ENCODE data around the gene KRT73.

KRT73 gene

GRCh38 chr12:52617403-52617785 lies 965 bp downstream of the KRT73 start:
- DNase-seq = no peak

GRCh38 chr12:52616680-52617402 lies 1.5 kb downstream of the KRT73 start:
- no peak for DNase-seq

- DNase-seq = no peak
Observed at GRCh38 chr12:52615912-52616311, 2.4 kb downstream of the KRT73 start.

GRCh38 chr12:52615208-52615868 lies 3.0 kb downstream of the KRT73 start:
- DNase-seq = no peak

GRCh38 chr12:52614381-52615207 lies 3.8 kb downstream of the KRT73 start:
- DNase-seq = no peak

- no peak for DNase-seq
Observed at GRCh38 chr12:52613384-52614030, 4.9 kb downstream of the KRT73 start.

GRCh38 chr12:52612431-52613383 lies 5.7 kb downstream of the KRT73 start:
- DNase-seq = no peak

- no peak for DNase-seq
Observed at GRCh38 chr12:52611080-52611468, 7.3 kb downstream of the KRT73 start.

GRCh38 chr12:52608826-52609630 lies 9.3 kb downstream of the KRT73 start:
- no peak for DNase-seq

- DNase-seq = no peak
Observed at GRCh38 chr12:52608161-52608560, 10.2 kb downstream of the KRT73 start.

- DNase-seq = no peak
Observed at GRCh38 chr12:52607314-52607713, 11.0 kb downstream of the KRT73 start.

- no peak for DNase-seq
Observed at GRCh38 chr12:52606581-52607218, 11.7 kb downstream of the KRT73 start.

- DNase-seq = no peak
Observed at GRCh38 chr12:52606096-52606495, 12.3 kb downstream of the KRT73 start.

- no peak for DNase-seq
Observed at GRCh38 chr12:52605542-52605941, 12.8 kb downstream of the KRT73 start.

GRCh38 chr12:52604859-52605258 lies 13.5 kb downstream of the KRT73 start:
- DNase-seq = no peak

- no peak for DNase-seq
Observed at GRCh38 chr12:52603314-52603713, 15.0 kb downstream of the KRT73 start.

GRCh38 chr12:52602552-52602951 lies 15.8 kb downstream of the KRT73 start:
- DNase-seq = no peak

- DNase-seq = no peak
Observed at GRCh38 chr12:52601671-52602070, 16.7 kb downstream of the KRT73 start.

- no peak for DNase-seq
Observed at GRCh38 chr12:52600941-52601481, 17.3 kb downstream of the KRT73 start, which contains the start of gene KRT72. KRT72 (minus strand) TSS chr12:52601463; CDS start chr12:52601452, 11 bp downstream.

- no peak for DNase-seq
Observed at GRCh38 chr12:52600475-52600874, 17.9 kb downstream of the KRT73 start.
